Left lung (tissue), 10 donors: ENCODE data around the gene GLUD1. TPM values are rescaled to one million over a fixed set of nuclear protein-coding genes. Genes with fewer than 3 reads are reported as not detected.
"Not testable (repeated sequence)": the region's sequence is repeated elsewhere in the genome, so short reads cannot be mapped to it uniquely, and the experiment has no call there.

Experiments used
- ATAC-seq: fragments of 200-7000 bp; cut with Tn5 transposase; one replicate; pipeline ENCODE4 v1.9.1; 2020; ENCODE audit warnings: moderate library complexity
- DNase-seq, 4 donors: peaks; one replicate each; pipeline ENCODE4 v3.0.0-alpha.2; 2013 to 2020
- H3K27ac ChIP-seq, 2 donors: fragments of 200-600 bp; sonication (generic) in 1 of 2; one replicate each; pipeline versions ENCODE4 v1.5.0 to v1.8.0; 2020 to 2021
- H3K27me3 ChIP-seq, 2 donors: fragments of 200-600 bp; sonication (generic) in 1 of 2; one replicate each; pipeline versions ENCODE4 v1.5.0 to v1.8.0; 2020 to 2021
- H3K36me3 ChIP-seq, 2 donors: fragments of 200-600 bp; sonication (generic) in 1 of 2; one replicate each; pipeline versions ENCODE4 v1.5.0 to v1.8.0; 2020 to 2021
- H3K4me1 ChIP-seq, 2 donors: fragments of 200-600 bp; one replicate each; pipeline ENCODE4 v1.8.0; 2021
- H3K4me3 ChIP-seq, 2 donors: fragments of 200-600 bp; sonication (generic) in 1 of 2; one replicate each; pipeline versions ENCODE4 v1.5.0 to v1.8.0; 2020 to 2021; ENCODE audit warnings: mild to moderate bottlenecking in 1 of 2
- H3K9me3 ChIP-seq, 2 donors: fragments of 200-600 bp; sonication (generic) in 1 of 2; one replicate each; pipeline versions ENCODE4 v1.5.0 to v1.8.0; 2020 to 2021
- intact Hi-C, 2 donors: fragments of 100-400 bp; cut with DNase I; formaldehyde crosslinking; loops; one replicate each; pipeline versions ENCODE4 v1.11.2 to v1.14.2; 2022
- polyA plus RNA-seq, 6 donors: library from polyadenylated mRNA; unstranded; fragments of 120-200 nt; gene quantifications; one replicate each; pipeline ENCODE4 v1.2.1, GENCODE V29; 2013; ENCODE audit not compliant: insufficient read length in 6 of 6
- total RNA-seq, 2 donors: library from RNA; stranded (reverse); fragmentation: NEBNext Ultra II Directional; extraction: Animal tissue kit (Norgen Biotek cat#: 25700); gene quantifications; one replicate each; pipeline ENCODE4 v1.2.1, GENCODE V29; 2021
- TF ChIP-seq, protein P1 (sequence below), 2 donors: fragments of 200-600 bp; sonication (generic) in 1 of 2; IDR thresholded peaks; one replicate each; pipeline versions ENCODE4 v1.5.0 to v1.8.0; 2021; ENCODE audit warnings: antibody characterized with exemption in 2 of 2
- donor health status: DM: no; HTN: yes; CAD: no.
- donor health status: DM: no; HTN: no; CAD: no.

GLUD1 gene
- total and polyA plus RNA-seq, 8 donors = 89.0 to 126 (median 95.3) TPM

DNA sequence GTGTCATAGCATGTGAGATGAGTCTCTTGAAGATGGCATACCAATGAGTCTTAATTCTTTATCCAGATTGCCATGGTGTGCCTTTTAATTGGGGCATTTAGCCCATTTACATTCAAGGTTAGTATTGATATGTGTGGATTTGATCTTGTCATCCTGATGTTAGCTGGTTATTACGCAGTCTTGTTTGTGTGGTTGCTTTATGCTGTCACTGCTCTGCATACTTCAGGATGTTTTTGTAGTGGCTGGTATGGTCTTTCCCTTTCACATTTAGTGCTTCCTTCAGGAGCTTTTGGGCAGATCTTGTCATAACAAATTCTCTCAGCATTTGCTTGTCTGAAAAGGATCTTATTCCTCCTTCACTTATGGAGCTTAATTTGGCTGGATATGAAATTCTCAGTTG, 58.0 kb downstream of the GLUD1 start:
- Histone ChIP-seq H3K4me1 (no peaks in the 10 kb centered on the region), H3K27ac (no peak overlapping the region), H3K36me3 (no peaks in the 10 kb centered on the region), H3K4me3 (no peak overlapping the region), H3K27me3 (no peaks in the 10 kb centered on the region), H3K9me3 (no peaks in the 10 kb centered on the region)
- TF ChIP-seq, protein P1, sequence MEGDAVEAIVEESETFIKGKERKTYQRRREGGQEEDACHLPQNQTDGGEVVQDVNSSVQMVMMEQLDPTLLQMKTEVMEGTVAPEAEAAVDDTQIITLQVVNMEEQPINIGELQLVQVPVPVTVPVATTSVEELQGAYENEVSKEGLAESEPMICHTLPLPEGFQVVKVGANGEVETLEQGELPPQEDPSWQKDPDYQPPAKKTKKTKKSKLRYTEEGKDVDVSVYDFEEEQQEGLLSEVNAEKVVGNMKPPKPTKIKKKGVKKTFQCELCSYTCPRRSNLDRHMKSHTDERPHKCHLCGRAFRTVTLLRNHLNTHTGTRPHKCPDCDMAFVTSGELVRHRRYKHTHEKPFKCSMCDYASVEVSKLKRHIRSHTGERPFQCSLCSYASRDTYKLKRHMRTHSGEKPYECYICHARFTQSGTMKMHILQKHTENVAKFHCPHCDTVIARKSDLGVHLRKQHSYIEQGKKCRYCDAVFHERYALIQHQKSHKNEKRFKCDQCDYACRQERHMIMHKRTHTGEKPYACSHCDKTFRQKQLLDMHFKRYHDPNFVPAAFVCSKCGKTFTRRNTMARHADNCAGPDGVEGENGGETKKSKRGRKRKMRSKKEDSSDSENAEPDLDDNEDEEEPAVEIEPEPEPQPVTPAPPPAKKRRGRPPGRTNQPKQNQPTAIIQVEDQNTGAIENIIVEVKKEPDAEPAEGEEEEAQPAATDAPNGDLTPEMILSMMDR (IDR thresholded peaks at IDR 0.05) = no peak
- DNase-seq (no peak), ATAC-seq (no peak)
- intact Hi-C loops = no loop called here

DNA sequence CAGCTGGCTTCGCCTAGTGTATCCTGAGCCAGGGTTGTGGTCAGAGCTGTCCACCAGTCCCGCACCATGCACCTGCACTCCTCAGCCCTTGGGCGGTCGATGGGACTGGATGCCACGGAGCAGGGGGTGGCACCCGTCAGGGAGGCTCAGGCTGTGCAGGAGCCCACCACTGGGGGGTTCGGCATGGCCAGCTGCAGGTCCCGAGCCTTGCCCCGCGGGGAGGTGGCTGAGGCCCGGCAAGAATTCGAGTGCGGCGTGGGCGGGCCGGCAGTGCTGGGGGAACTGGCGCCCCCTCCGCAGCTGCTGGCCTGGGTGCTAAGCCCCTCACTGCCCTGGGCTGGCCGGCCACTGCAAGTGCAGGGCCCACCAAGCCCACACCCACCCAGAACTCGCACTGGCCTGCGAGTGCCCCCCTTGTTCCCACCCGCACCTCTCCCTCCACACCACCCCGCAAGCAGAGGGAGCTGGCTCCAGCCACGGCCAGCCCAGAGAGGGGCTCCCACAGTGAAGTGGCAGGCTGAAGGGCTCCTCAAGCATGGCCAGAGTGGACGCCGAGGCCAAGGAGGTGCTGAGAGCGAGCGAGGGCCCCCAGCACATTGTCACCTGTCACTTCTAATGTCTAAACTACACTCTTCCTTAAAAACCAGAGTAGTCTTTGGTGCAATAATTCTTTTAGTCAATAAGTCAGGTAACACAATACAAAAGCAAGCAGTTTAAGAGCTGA, 63.6 kb downstream of the GLUD1 start:
- TF ChIP-seq, protein P1 (IDR thresholded peaks at IDR 0.05) = no peak
- Histone ChIP-seq H3K27me3 (no peaks in the 10 kb centered on the region), H3K4me3 (no peak overlapping the region), H3K4me1 (no peaks in the 10 kb centered on the region), H3K27ac (no peak overlapping the region), H3K9me3 (peaks cover 0 to 11% of the 10 kb centered on the region in 2 donors), H3K36me3 (no peaks in the 10 kb centered on the region)
- intact Hi-C loops = no loop called here
- no peak for ATAC-seq
- DNase-seq = no peak

DNA sequence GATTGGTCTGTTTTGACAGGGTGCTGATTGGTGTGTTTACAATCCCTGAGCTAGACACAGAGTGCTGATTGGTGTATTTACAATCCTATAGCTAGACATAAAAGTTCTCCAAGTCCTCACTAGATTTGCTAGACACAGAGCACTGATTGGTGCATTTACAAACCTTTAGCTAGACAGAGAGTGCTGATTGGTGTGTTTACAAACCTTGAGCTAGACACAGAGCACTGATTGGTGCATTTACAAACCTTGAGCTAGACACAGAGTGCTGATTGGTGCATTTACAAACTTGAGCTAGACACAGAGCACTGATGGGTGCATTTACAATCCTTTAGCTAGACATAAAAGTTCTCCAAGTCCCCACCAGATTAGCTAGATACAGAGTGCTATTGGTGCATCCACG, 64.2 kb downstream of the GLUD1 start:
- intact Hi-C loops, H3K4me3 ChIP-seq, DNase-seq, H3K27me3 ChIP-seq, ATAC-seq, H3K4me1 ChIP-seq, H3K36me3 ChIP-seq, H3K27ac ChIP-seq: not testable (repeated sequence)
- H3K9me3 ChIP-seq = peaks cover 0 to 11% of the 10 kb centered on the region in 2 donors

DNA sequence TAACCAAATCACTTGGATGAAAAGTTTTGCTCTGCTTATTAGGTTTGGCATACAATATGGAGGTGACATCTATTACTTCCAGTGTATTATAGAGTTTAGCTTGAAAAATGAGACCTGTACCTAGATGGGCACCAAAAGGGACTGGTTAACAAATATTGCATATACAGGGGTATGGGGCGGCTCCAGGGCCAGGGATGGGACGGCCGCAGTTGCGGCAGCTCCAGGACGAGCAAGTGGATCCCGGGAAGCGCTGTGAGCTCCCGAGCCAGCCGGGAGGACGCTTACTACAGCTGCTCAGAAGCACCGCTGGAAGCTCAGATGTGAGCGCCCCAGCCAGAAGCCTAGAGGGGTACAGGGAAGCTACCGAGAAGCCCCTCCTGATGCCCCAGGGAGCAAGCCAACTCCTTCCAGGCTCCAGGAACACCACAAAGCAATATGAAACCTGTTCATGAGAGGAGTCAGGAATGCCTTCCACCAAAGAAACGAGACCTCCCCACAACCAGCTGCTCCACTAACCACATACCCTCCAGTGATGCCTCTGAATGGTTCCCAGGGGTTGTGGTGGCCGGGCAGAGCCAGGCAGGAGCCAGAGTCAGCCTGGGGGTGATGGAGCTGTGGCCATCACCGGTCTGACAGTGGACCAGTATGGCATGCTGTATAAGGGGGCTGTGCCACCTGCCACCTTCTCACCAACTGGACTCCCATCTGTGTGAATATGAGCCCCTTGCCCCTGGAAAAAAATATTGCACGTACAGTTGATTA, 67.7 kb downstream of the GLUD1 start:
- H3K27me3 ChIP-seq, H3K36me3 ChIP-seq, DNase-seq, ATAC-seq, H3K4me3 ChIP-seq, H3K4me1 ChIP-seq, H3K27ac ChIP-seq, intact Hi-C loops: not testable (repeated sequence)
- peaks cover 0 to 11% of the 10 kb centered on the region in 2 donors for H3K9me3 ChIP-seq

DNA sequence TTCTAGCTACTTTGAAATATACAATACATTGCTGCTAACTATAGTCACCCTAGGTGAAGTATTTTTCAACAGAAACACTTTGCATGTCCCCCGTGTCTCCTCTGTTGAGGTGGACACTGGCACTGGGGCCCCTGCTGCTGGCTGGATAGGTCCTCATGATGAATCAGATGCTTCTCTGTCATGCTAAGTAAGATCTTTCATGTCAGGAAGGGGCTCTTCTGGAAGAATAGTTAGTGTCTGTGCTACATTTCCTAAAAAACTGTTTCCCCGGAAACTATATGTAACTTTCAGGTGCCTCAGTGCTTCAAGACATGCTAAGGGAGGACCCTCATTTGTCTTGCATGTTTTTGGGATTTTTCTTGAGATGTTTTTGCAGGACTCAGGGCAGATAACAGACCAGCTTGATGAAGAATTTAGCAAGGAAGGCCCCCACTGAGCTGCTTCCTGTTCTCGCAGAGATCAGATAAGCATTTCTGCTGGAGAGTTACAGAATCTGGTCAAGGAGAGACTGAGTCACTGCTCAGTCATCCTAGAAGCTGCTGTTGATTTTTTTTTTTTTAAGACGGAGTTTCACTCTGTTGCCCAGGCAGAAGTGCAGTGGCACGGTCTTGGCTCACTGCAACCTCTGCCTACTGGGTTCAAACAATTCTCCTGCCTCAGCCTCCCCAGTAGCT, 69.2 kb downstream of the GLUD1 start:
- ATAC-seq, H3K27ac ChIP-seq, DNase-seq, H3K4me3 ChIP-seq, H3K27me3 ChIP-seq, H3K36me3 ChIP-seq, intact Hi-C loops, H3K4me1 ChIP-seq, H3K9me3 ChIP-seq: not testable (repeated sequence)

DNA sequence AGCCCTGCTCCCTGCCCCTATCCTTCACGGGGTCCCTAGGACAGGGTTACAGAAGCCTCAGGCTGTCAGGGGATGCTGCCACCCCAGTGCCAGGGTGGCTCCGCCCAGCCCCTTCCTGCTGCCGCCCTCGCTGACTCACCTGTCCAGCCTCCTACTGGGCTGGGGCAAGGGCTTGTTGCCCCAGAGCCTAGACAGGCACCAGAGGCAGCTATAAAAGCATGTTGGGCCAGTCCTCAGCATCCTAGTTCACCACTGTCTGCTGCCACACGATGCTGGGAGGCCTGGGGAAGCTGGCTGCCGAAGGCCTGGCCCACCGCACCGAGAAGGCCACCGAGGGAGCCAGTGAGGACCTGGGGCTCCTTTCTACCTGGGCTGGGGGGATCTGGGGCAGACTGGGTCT, 74.6 kb downstream of the GLUD1 start, which contains the start of gene FAM25A:
Gene FAM25A (plus strand): TSS at position 239 of the 400 bp plus-strand sequence. CDS start 31 bp downstream, at position 270.
- intact Hi-C loops, ATAC-seq, H3K9me3 ChIP-seq, H3K4me1 ChIP-seq, H3K27me3 ChIP-seq, H3K4me3 ChIP-seq, DNase-seq, H3K27ac ChIP-seq, H3K36me3 ChIP-seq: not testable (repeated sequence)

DNA sequence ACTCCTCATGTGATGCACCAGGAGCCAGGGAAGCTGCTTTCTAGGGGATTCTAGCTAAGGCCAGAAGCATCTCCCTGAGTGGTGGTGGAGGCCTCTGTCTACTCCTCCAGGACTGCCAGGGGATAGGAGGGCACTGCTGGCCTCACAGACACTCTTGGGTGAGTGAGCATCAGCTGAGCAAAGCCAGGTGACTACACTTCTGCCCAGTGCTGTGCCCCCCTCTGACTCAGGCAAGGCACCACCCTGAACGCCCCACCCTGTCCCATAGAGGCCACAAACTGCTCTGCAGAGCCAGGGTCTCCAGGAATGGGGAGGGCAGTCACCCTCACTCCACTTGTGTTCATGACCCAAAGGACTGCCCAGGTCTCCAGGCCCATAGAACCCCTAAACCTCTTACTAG, 75.1 kb downstream of the GLUD1 start:
- H3K9me3 ChIP-seq, H3K4me3 ChIP-seq, DNase-seq, H3K36me3 ChIP-seq, intact Hi-C loops, H3K27me3 ChIP-seq, H3K4me1 ChIP-seq, ATAC-seq, H3K27ac ChIP-seq: not testable (repeated sequence)

DNA sequence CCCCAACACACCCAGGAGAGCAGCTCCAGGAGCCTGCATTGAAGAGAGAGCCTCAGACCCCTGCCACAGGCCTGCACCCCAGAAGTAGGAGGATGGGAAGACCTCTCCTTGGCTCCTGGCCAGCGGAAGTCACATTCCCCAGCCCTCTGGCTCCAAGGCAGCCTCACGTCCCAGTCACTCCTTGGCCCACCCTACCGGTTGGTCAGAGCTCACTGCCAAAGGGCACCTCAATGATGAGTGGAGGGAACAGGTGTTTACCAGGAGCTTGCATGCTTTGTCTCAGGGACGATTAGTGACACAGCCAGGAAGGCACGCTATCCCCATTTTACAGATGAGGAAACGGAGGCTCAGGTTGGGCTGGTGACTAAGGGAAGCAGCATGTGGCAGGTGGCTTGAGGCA, 75.6 kb downstream of the GLUD1 start:
- H3K9me3 ChIP-seq, H3K36me3 ChIP-seq, ATAC-seq, H3K4me1 ChIP-seq, H3K4me3 ChIP-seq, H3K27ac ChIP-seq, H3K27me3 ChIP-seq, intact Hi-C loops, DNase-seq: not testable (repeated sequence)

DNA sequence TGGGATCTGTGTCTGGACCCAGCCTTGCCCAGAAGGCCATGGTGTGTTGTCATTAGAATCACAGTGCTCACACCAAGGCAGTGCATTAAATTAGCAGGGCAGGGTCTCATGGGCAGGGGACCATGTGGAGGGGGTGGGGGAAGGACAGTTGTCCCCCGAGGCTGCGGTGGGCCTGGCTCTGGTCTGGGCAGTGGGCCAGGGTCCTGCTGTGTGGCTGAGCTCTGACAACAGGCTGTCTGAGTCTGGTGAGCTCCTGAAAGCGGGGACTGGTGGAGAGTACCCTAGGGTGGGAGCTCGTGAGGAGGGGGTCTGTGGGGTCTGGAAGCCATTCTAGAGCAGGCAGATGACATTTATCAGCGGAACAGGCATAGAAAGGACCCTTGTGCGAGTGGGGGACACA, 76.5 kb downstream of the GLUD1 start:
- H3K36me3 ChIP-seq, H3K9me3 ChIP-seq, ATAC-seq, H3K27ac ChIP-seq, DNase-seq, H3K4me1 ChIP-seq, H3K27me3 ChIP-seq, intact Hi-C loops, H3K4me3 ChIP-seq: not testable (repeated sequence)

DNA sequence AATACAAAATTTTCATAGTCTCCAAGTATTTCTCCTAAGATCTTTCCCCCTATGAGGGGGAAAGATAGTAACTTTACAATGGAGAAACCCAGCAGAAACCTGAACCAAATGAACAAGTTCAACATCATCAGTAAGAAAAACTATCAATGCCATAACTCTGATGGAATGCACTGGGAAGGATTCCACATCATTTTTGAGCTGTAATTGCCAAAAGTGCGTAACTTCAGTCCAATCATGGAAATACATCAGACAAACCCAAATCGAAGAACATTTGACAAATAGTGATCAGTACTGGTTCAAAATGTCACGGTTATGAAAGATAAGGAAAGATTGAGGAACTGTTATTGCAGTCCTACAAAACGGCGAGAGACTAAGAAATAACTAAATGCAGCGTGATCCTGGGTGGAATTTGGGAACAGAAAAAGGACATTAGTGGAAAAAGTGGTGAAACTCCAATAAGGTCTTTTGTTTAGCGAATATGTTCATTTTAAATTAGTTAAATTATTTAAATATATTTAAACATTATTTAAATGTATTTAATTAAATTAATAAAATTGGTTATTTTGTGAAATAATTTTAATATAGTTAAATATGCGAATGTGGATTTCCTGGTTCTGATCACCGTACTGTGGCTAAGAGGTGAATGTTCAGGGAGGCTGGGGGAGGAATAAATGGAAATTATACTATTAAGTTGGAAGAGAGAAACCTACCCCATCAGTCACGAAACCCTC, 79.5 kb downstream of the GLUD1 start:
- intact Hi-C loops = not testable (repeated sequence)

More for the DNA sequence above, 79.5 kb downstream of the GLUD1 start:
- H3K4me1 ChIP-seq, H3K27me3 ChIP-seq, H3K36me3 ChIP-seq, DNase-seq, ATAC-seq, H3K9me3 ChIP-seq, H3K27ac ChIP-seq, H3K4me3 ChIP-seq: not testable (repeated sequence)
